Lower leg skin (tissue), 3 donors: ENCODE data around the gene DRAP1.

Experiments used
- CTCF ChIP-seq, 3 donors: fragments of 450-650 bp; IDR thresholded peaks; one replicate each; pipeline ENCODE4 v1.5.1; 2016; ENCODE audit warnings: antibody characterized with exemption in 3 of 3, mild to moderate bottlenecking in 3 of 3, moderate library complexity in 2 of 3
- POLR2A ChIP-seq, 2 donors: fragments of 450-650 bp; IDR thresholded peaks; one replicate each; pipeline ENCODE4 v1.6.1; 2016 to 2017; ENCODE audit warnings: antibody characterized with exemption in 2 of 2, mild to moderate bottlenecking in 1 of 2, moderate library complexity in 1 of 2

- TF ChIP-seq CTCF (IDR thresholded peaks at IDR 0.05), result no peak
- no peak for TF ChIP-seq POLR2A (IDR thresholded peaks at IDR 0.05)
Measured at GRCh38 chr11:65907878-65908277, 11.3 kb upstream of the DRAP1 start.
